ENCODE data around the gene RASSF1.
"Not testable (repeated sequence)": the region's sequence is repeated elsewhere in the genome, so short reads cannot be mapped to it uniquely, and the experiment has no call there.

The RASSF1 gene

GRCh38 chr3:50284121-50284520 is 56.5 kb downstream of the RASSF1 start:
- DNase-seq (ENCODE audit: low read depth), result not testable (repeated sequence)
